ENCODE results near the gene CFAP126.
"Not testable (repeated sequence)": the region's sequence is repeated elsewhere in the genome, so short reads cannot be mapped to it uniquely, and the experiment has no call there.

Gene CFAP126

GRCh38 chr1:161381707-161382106 is 14.0 kb upstream of the CFAP126 start:
- no peak for DNase-seq (ENCODE audit: low spot score)

GRCh38 chr1:161379071-161379470 is 11.4 kb upstream of the CFAP126 start:
- no peak for DNase-seq (ENCODE audit: low spot score)

- DNase-seq (ENCODE audit: low spot score) = no peak
These were observed 10.3 kb upstream of the CFAP126 start for GRCh38 chr1:161378014-161378413.

GRCh38 chr1:161374373-161374772 is 6.7 kb upstream of the CFAP126 start:
- DNase-seq (ENCODE audit: low spot score) = no peak

GRCh38 chr1:161373442-161373841 is 5.8 kb upstream of the CFAP126 start:
- DNase-seq (ENCODE audit: low spot score) = no peak

GRCh38 chr1:161365207-161365606 is 2.5 kb downstream of the CFAP126 start:
- DNase-seq (ENCODE audit: low spot score) = no peak

- no peak for DNase-seq (ENCODE audit: low spot score)
These were observed 3.3 kb downstream of the CFAP126 start for GRCh38 chr1:161364332-161364731.

- DNase-seq (ENCODE audit: low spot score) = no peak
These were observed 8.4 kb downstream of the CFAP126 start for GRCh38 chr1:161359291-161359690.

GRCh38 chr1:161357073-161357472 is 10.6 kb downstream of the CFAP126 start:
- DNase-seq (ENCODE audit: low spot score) = no peak

GRCh38 chr1:161351482-161351881 is 16.2 kb downstream of the CFAP126 start:
- DNase-seq (ENCODE audit: low spot score) = no peak

GRCh38 chr1:161350671-161351070 is 17.0 kb downstream of the CFAP126 start:
- no peak for DNase-seq (ENCODE audit: low spot score)

- DNase-seq (ENCODE audit: low spot score) = no peak
These were observed 24.9 kb downstream of the CFAP126 start for GRCh38 chr1:161342821-161343220.

- no peak for DNase-seq (ENCODE audit: low spot score)
These were observed 25.5 kb downstream of the CFAP126 start for GRCh38 chr1:161342177-161342576.

GRCh38 chr1:161335796-161336195 is 31.9 kb downstream of the CFAP126 start:
- DNase-seq (ENCODE audit: low spot score) = no peak

GRCh38 chr1:161333166-161333565 is 34.5 kb downstream of the CFAP126 start:
- no peak for DNase-seq (ENCODE audit: low spot score)

GRCh38 chr1:161330346-161330745 is 37.3 kb downstream of the CFAP126 start:
- DNase-seq (ENCODE audit: low spot score) = no peak

- DNase-seq (ENCODE audit: low spot score) = no peak
These were observed 43.7 kb downstream of the CFAP126 start for GRCh38 chr1:161324020-161324419.

- not testable (repeated sequence) for DNase-seq (ENCODE audit: low spot score)
These were observed 51.6 kb downstream of the CFAP126 start for GRCh38 chr1:161315841-161316674.

Data from HuH-7 (cell line).